ENCODE data around the gene ZNF141.

ZNF141 gene

GRCh38 chr4:337932-338758 is 531 bp downstream of the ZNF141 start:
- H3K79me2 ChIP-seq (ENCODE audit: insufficient read depth, low read depth): no peaks in the 10 kb centered on the region
- no peak for TF ChIP-seq CTCF (conservative IDR thresholded peaks at IDR 0.05; ENCODE audit: low read depth, low read length)
- H3K9ac ChIP-seq: no peak overlapping the region
- no peaks in the 10 kb centered on the region for H4K20me1 ChIP-seq (ENCODE audit: insufficient read depth)
- H3K4me1 ChIP-seq (ENCODE audit: low read depth, poor library complexity, severe bottlenecking): no peaks in the 10 kb centered on the region
- no peak overlapping the region for H3K4me3 ChIP-seq (IDR thresholded peaks at IDR 0.05; ENCODE audit: insufficient read depth, low read depth, low read length)
- no peak overlapping the region for H3K4me2 ChIP-seq
- H2AFZ ChIP-seq (ENCODE audit: low read depth): no peak overlapping the region
- H3K36me3 ChIP-seq (ENCODE audit: insufficient read depth): no peaks in the 10 kb centered on the region
- no peak overlapping the region for H3K27ac ChIP-seq
- H3K27me3 ChIP-seq (ENCODE audit: insufficient read depth, low read depth): no peaks in the 10 kb centered on the region

GRCh38 chr4:338759-339097 is 1.1 kb downstream of the ZNF141 start:
- H3K4me2 ChIP-seq: no peak overlapping the region
- no peaks in the 10 kb centered on the region for H3K79me2 ChIP-seq (ENCODE audit: insufficient read depth, low read depth)
- H3K9ac ChIP-seq: no peak overlapping the region
- H3K4me3 ChIP-seq (IDR thresholded peaks at IDR 0.05; ENCODE audit: insufficient read depth, low read depth, low read length): no peak overlapping the region
- no peaks in the 10 kb centered on the region for H3K36me3 ChIP-seq (ENCODE audit: insufficient read depth)
- H2AFZ ChIP-seq (ENCODE audit: low read depth): no peak overlapping the region
- no peak for TF ChIP-seq CTCF (conservative IDR thresholded peaks at IDR 0.05; ENCODE audit: low read depth, low read length)
- no peaks in the 10 kb centered on the region for H4K20me1 ChIP-seq (ENCODE audit: insufficient read depth)
- H3K27me3 ChIP-seq (ENCODE audit: insufficient read depth, low read depth): no peaks in the 10 kb centered on the region
- H3K27ac ChIP-seq: no peak overlapping the region
- H3K4me1 ChIP-seq (ENCODE audit: low read depth, poor library complexity, severe bottlenecking): no peaks in the 10 kb centered on the region

- H3K79me2 ChIP-seq (ENCODE audit: insufficient read depth, low read depth): no peaks in the 10 kb centered on the region
- no peaks in the 10 kb centered on the region for H3K36me3 ChIP-seq (ENCODE audit: insufficient read depth)
Measured at GRCh38 chr4:340011-340410, 2.4 kb downstream of the ZNF141 start.

GRCh38 chr4:373062-373839 is 35.6 kb downstream of the ZNF141 start:
- no peak for TF ChIP-seq CTCF (conservative IDR thresholded peaks at IDR 0.05; ENCODE audit: low read depth, low read length)
- Histone ChIP-seq H3K4me1 (ENCODE audit: low read depth, poor library complexity, severe bottlenecking) (no peaks in the 10 kb centered on the region), H3K36me3 (ENCODE audit: insufficient read depth) (no peaks in the 10 kb centered on the region), H2AFZ (ENCODE audit: low read depth) (no peak overlapping the region), H3K4me2 (no peak overlapping the region), H3K4me3 (IDR thresholded peaks at IDR 0.05; ENCODE audit: insufficient read depth, low read depth, low read length) (no peak overlapping the region), H3K27me3 (ENCODE audit: insufficient read depth, low read depth) (no peaks in the 10 kb centered on the region), H3K79me2 (ENCODE audit: insufficient read depth, low read depth) (no peaks in the 10 kb centered on the region), H4K20me1 (ENCODE audit: insufficient read depth) (no peaks in the 10 kb centered on the region), H3K9ac (no peak overlapping the region), H3K27ac (no peak overlapping the region)

More at GRCh38 chr4:340011-340410, 2.4 kb downstream of the ZNF141 start:
- no peak overlapping the region for H3K4me3 ChIP-seq (IDR thresholded peaks at IDR 0.05; ENCODE audit: insufficient read depth, low read depth, low read length)
- no peaks in the 10 kb centered on the region for H3K27me3 ChIP-seq (ENCODE audit: insufficient read depth, low read depth)
- H3K4me2 ChIP-seq: no peak overlapping the region
- H2AFZ ChIP-seq (ENCODE audit: low read depth): no peak overlapping the region
- H3K9ac ChIP-seq: no peak overlapping the region
- H4K20me1 ChIP-seq (ENCODE audit: insufficient read depth): no peaks in the 10 kb centered on the region
- TF ChIP-seq CTCF (conservative IDR thresholded peaks at IDR 0.05; ENCODE audit: low read depth, low read length): no peak; the same call in 1 of the 2 replicates
- no peak overlapping the region for H3K27ac ChIP-seq
- H3K4me1 ChIP-seq (ENCODE audit: low read depth, poor library complexity, severe bottlenecking): no peaks in the 10 kb centered on the region
